Type B pancreatic cell (in vitro differentiated cells): ENCODE data around the gene ARHGAP6. TPM values are rescaled to one million over a fixed set of nuclear protein-coding genes. Genes with fewer than 3 reads are reported as not detected.
A peak's percentile ranks its signal among the peaks of the same experiment; 100 is the strongest.

Experiments
- DNase-seq: peaks from one replicate; pipeline ENCODE4 v3.0.0; 2021; ENCODE audit warnings: mixed read lengths; ENCODE audit not compliant: unreplicated experiment; ENCODE audit errors: extremely low spot score
- H3K27ac Mint-ChIP-seq: 2 replicates; pipeline ENCODE4 v1.8.0; 2021; ENCODE audit warnings: mild to moderate bottlenecking, mixed read lengths
- H3K27me3 Mint-ChIP-seq: 2 replicates; pipeline ENCODE4 v1.8.0; 2021; ENCODE audit warnings: mixed read lengths
- H3K36me3 Mint-ChIP-seq: 2 replicates; pipeline ENCODE4 v1.8.0; 2021; ENCODE audit warnings: mixed read lengths
- H3K4me1 Mint-ChIP-seq: one replicate; pipeline ENCODE4 v1.8.0; 2021; ENCODE audit warnings: mixed read lengths; ENCODE audit not compliant: unreplicated experiment
- H3K4me3 Mint-ChIP-seq: 2 replicates; pipeline ENCODE4 v1.8.0; 2021; ENCODE audit warnings: mild to moderate bottlenecking, mixed read lengths
- H3K9me3 Mint-ChIP-seq: 2 replicates; pipeline ENCODE4 v1.8.0; 2021; ENCODE audit warnings: mixed read lengths
- total RNA-seq: library from RNA; stranded (reverse); gene quantifications from 2 replicates; pipeline ENCODE4 v1.2.1, GENCODE V29; 2021; ENCODE audit warnings: low replicate concordance
- TF ChIP-seq, protein P1 (sequence below): fragments of 200-600 bp; sonication (generic); conservative IDR thresholded peaks from 2 replicates; pipeline ENCODE4 v1.5.0; 2021; ENCODE audit warnings: antibody characterized with exemption, mild to moderate bottlenecking

The ARHGAP6 gene
- total RNA-seq, 1 donor from 2014 or later, result 10.1 TPM

DNA sequence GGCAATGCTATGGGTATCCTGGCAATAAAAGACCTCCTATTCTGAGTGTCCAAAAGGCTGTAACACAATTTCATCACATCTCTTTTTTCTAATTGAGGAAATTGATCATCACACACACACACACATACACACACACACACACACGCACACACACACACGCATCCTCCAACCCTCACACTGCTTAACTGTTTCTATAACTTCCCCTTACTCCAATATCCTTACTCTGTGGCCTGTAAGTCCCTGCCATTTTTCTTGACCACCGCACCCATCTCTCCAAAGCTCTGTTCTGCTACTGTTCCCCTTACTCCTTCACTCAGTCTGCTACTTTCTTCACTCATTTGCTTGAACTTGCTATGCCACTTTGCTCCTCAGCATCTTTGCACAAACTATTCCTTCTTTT lies 256.9 kb downstream of the ARHGAP6 start:
- Mint-ChIP-seq H3K4me1 (no peaks in the 10 kb centered on the region), H3K27ac (no peak overlapping the region), H3K4me3 (no peak overlapping the region), H3K36me3 (no peaks in the 10 kb centered on the region), H3K9me3 (peaks cover 4% of the 10 kb centered on the region), H3K27me3 (no peaks in the 10 kb centered on the region)
- no peak for DNase-seq
- TF ChIP-seq, protein P1, sequence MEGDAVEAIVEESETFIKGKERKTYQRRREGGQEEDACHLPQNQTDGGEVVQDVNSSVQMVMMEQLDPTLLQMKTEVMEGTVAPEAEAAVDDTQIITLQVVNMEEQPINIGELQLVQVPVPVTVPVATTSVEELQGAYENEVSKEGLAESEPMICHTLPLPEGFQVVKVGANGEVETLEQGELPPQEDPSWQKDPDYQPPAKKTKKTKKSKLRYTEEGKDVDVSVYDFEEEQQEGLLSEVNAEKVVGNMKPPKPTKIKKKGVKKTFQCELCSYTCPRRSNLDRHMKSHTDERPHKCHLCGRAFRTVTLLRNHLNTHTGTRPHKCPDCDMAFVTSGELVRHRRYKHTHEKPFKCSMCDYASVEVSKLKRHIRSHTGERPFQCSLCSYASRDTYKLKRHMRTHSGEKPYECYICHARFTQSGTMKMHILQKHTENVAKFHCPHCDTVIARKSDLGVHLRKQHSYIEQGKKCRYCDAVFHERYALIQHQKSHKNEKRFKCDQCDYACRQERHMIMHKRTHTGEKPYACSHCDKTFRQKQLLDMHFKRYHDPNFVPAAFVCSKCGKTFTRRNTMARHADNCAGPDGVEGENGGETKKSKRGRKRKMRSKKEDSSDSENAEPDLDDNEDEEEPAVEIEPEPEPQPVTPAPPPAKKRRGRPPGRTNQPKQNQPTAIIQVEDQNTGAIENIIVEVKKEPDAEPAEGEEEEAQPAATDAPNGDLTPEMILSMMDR, result no peak

DNA sequence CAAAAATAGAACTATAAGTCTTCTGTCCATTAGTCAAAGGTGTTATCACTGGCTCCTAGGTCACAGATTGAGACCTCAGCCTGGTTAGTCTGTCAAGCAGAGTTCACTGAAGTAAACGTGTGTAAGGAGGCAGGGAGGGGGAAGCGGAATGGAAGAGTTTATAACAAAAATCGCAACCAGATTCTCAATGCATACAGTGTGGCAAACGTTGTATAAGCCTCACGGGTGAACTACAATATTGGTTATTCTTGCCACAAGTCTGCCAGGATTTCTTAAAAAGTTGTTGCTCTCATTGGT lies 257.7 kb downstream of the ARHGAP6 start:
- H3K4me1 Mint-ChIP-seq, result no peaks in the 10 kb centered on the region
- no peak for DNase-seq
- H3K27ac Mint-ChIP-seq, result no peak overlapping the region
- H3K4me3 Mint-ChIP-seq, result peak overlapping the region; percentile 46
- H3K9me3 Mint-ChIP-seq, result peaks cover 4% of the 10 kb centered on the region
- H3K36me3 Mint-ChIP-seq, result no peaks in the 10 kb centered on the region
- TF ChIP-seq, protein P1, result no peak
- H3K27me3 Mint-ChIP-seq, result no peaks in the 10 kb centered on the region

DNA sequence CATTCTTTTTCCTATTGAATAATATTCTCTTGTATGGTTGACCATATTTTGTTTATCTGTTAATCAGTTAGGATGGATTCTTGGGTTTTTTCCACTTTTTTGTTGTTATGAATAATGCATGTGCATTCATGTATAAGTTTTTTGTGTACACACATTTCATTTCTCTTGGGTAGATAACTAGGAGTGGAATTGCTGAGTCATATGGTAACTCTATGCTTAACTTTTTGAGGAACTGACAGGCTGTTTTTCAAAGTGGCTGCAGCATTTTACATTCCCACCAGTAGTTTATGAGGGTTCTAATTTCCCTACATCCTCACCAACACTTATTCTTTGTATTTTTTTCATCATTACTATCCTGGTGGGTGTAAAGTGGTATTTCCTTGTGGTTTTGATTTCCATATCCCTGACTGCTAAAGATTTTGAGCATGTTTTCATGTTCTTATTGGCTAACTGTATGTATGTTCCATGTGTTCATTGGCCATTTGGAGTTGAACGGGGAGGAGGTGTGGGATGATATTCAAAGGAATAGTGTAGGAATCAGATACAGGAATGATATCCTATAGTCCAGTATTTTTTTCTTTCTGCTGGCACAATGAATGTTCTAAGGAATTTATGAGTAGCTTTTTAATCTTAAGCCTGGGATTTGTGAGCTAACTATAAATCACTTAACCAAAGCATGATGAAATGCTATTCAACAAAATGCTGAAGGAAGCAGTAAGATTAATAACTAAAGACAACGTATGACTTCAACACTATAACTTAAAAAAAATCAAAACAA lies 258.2 kb downstream of the ARHGAP6 start:
- peaks cover 4% of the 10 kb centered on the region for H3K9me3 Mint-ChIP-seq
- no peaks in the 10 kb centered on the region for H3K4me1 Mint-ChIP-seq
- H3K27ac Mint-ChIP-seq, result no peak overlapping the region
- TF ChIP-seq, protein P1, result no peak
- peak overlapping the region; percentile 46 for H3K4me3 Mint-ChIP-seq
- H3K36me3 Mint-ChIP-seq, result no peaks in the 10 kb centered on the region
- H3K27me3 Mint-ChIP-seq, result no peaks in the 10 kb centered on the region
- DNase-seq, result no peak

DNA sequence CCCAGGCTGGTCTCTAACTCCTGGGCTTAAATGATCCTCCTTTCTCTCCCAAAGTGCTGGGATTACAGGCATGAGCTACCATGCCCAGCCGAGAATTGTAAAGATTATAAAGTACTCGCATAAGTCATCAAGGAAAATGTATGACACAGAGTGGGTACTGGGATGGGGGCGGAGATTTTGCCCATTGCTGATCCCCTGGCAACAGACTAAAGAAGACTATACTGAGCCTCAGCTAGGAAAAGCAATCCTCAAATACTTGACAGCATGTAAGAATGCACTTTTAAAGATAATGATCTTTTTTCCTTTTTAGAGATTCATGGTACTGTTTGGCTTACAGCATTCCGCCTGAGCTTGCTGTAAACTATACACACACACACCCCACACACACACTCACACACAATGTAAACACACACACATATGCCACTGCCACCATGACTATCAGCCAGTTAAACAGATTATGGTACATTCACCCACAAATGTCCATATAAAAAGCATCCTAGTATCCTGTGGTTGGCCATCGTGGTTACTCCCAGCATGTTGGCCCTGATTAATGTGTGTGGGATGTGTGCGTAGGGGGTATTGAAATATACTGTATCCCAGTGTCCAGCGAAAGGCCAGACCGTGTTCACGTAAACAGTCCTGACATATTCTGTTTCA lies 259.5 kb downstream of the ARHGAP6 start:
- Mint-ChIP-seq H3K9me3 (peaks cover 4% of the 10 kb centered on the region), H3K4me3 (no peak overlapping the region), H3K36me3 (no peaks in the 10 kb centered on the region), H3K4me1 (no peaks in the 10 kb centered on the region), H3K27me3 (no peaks in the 10 kb centered on the region), H3K27ac (no peak overlapping the region)
- TF ChIP-seq, protein P1, result no peak
- no peak for DNase-seq

DNA sequence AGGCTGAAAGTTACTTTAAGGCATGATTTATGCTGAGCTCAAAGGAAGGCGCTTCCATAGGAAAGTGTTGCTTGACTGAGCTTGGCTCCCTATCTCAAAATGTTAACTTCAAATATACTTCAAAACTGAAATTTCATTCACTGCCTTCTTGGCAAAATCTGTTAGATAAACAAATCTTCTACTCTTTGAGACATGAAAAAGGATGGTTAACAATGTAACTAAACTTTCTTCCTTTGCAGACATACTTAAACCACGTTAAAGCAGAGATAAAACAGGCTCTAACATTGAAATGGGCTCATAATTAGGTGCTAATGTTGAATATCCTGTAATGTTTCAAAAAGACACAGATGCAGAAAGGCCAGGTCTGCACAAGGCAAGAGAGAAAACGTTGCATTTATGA lies 262.1 kb downstream of the ARHGAP6 start:
- H3K36me3 Mint-ChIP-seq, result no peaks in the 10 kb centered on the region
- H3K9me3 Mint-ChIP-seq, result peaks cover 4% of the 10 kb centered on the region
- no peak overlapping the region for H3K4me3 Mint-ChIP-seq
- no peaks in the 10 kb centered on the region for H3K4me1 Mint-ChIP-seq
- TF ChIP-seq, protein P1, result no peak
- H3K27me3 Mint-ChIP-seq, result no peaks in the 10 kb centered on the region
- H3K27ac Mint-ChIP-seq, result no peak overlapping the region
- no peak for DNase-seq
